Activated T-cell treated with anti-CD3 and anti-CD28 coated beads, Interleukin-2, amount 50 U/mL, for 4 hours (primary cell): ENCODE measurements around the gene IQCM. TPM values are rescaled to one million over a fixed set of nuclear protein-coding genes. Genes with fewer than 3 reads are reported as not detected.

Experiments used
- ATAC-seq, 2 donors: fragments of 200-7000 bp; cut with Tn5 transposase; one replicate each; pipeline ENCODE4 v1.10.0; 2021
- DNase-seq: peaks from one replicate; pipeline ENCODE4 v3.0.0-alpha.2; 2020
- H3K27me3 Mint-ChIP-seq: one replicate; pipeline ENCODE4 v1.8.0; 2021; ENCODE audit warnings: low read depth, mixed read lengths
- H3K36me3 Mint-ChIP-seq: one replicate; pipeline ENCODE4 v1.8.0; 2022; ENCODE audit warnings: mixed read lengths; ENCODE audit not compliant: insufficient read depth
- H3K4me1 Mint-ChIP-seq: one replicate; pipeline ENCODE4 v1.8.0; 2021; ENCODE audit warnings: low read depth, mixed read lengths
- H3K4me3 Mint-ChIP-seq: one replicate; pipeline ENCODE4 v1.8.0; 2021; ENCODE audit warnings: mild to moderate bottlenecking, moderate library complexity, mixed read lengths
- H3K9me3 Mint-ChIP-seq: one replicate; pipeline ENCODE4 v1.8.0; 2021; ENCODE audit warnings: mixed read lengths
- total RNA-seq, 3 donors: library from RNA; stranded (reverse); gene quantifications; one replicate each; pipeline ENCODE4 v1.2.1, GENCODE V29; 2021

IQCM gene, protein sequence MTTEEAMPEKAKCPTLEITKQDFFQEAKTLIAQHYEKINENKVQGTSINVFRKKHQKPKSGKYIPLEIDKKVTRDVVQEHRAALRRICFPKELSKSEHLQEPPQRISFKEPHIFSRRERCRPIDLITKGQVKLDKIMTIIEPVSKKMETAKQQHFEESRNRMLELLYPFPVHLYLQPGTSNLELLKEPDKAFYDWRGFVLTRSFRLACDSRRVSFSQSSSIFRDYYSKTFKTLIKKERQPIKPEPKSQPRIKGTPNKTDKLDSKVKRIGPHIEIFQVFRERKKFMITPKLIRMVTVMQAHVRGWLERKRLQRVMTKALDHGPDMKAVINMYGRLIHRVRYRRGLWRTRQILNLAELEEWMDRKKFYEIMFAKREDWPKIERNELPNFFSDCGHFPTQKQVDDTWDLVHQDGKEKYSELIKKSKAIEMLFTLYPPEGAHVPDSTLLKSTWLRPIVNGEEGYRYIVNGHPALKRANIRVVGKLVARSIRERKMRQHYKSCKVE
- not detected for total RNA-seq

- no peak for DNase-seq
- H3K4me1 Mint-ChIP-seq: no peaks in the 10 kb centered on the region
- no peaks in the 10 kb centered on the region for H3K27me3 Mint-ChIP-seq
- no peaks in the 10 kb centered on the region for H3K36me3 Mint-ChIP-seq
- no peak within 1 kb of the TSS for H3K4me3 Mint-ChIP-seq
- ATAC-seq: no peak
- peaks cover 5% of the 10 kb centered on the region for H3K9me3 Mint-ChIP-seq
Observed at GRCh38 chr4:149815743-149816142, at the start of gene IQCM. Gene IQCM, minus strand, starts transcription at chr4:149815843. Its CDS starts 73,152 bp downstream, at chr4:149742691.

GRCh38 chr4:149857446-149857845 lies 41.8 kb upstream of the IQCM start:
- DNase-seq: no peak
- ATAC-seq: no peak
- Mint-ChIP-seq H3K9me3 (peaks cover 7% of the 10 kb centered on the region), H3K4me1 (no peaks in the 10 kb centered on the region), H3K4me3 (no peak overlapping the region), H3K27me3 (no peaks in the 10 kb centered on the region), H3K36me3 (no peaks in the 10 kb centered on the region)

GRCh38 chr4:149845743-149846142 lies 30.1 kb upstream of the IQCM start:
- Mint-ChIP-seq H3K27me3 (no peaks in the 10 kb centered on the region), H3K36me3 (no peaks in the 10 kb centered on the region), H3K9me3 (peaks cover 3% of the 10 kb centered on the region), H3K4me3 (no peak overlapping the region), H3K4me1 (no peaks in the 10 kb centered on the region)
- DNase-seq: no peak
- no peak for ATAC-seq

- peaks cover 3% of the 10 kb centered on the region for H3K9me3 Mint-ChIP-seq
- H3K27me3 Mint-ChIP-seq: no peaks in the 10 kb centered on the region
- H3K4me1 Mint-ChIP-seq: no peaks in the 10 kb centered on the region
- no peak for ATAC-seq
- DNase-seq: no peak
- no peak overlapping the region for H3K4me3 Mint-ChIP-seq
- H3K36me3 Mint-ChIP-seq: no peaks in the 10 kb centered on the region
Observed at GRCh38 chr4:149841686-149842085, 26.0 kb upstream of the IQCM start.

DNA sequence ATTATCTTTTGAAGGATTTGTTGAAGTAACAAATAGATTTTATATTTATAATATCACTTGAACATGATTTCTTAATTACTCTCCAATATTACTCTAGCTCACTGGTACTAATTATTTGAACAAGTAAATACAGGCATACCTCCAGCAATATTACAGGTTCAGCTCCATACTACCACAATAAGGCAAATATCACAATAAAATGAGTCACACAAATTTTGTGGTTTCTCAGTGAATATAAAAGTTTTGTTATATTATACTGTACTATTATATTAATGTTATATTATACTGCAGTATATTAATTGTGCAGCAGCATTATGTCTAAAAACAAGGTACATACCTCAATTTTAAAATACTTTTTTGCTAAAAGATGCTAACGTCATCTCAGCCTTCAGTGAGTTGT lies 22.4 kb upstream of the IQCM start:
- H3K9me3 Mint-ChIP-seq: peaks cover 2% of the 10 kb centered on the region
- no peaks in the 10 kb centered on the region for H3K4me1 Mint-ChIP-seq
- H3K4me3 Mint-ChIP-seq: no peak overlapping the region
- ATAC-seq: no peak
- DNase-seq: no peak
- H3K36me3 Mint-ChIP-seq: no peaks in the 10 kb centered on the region
- H3K27me3 Mint-ChIP-seq: no peaks in the 10 kb centered on the region

DNA sequence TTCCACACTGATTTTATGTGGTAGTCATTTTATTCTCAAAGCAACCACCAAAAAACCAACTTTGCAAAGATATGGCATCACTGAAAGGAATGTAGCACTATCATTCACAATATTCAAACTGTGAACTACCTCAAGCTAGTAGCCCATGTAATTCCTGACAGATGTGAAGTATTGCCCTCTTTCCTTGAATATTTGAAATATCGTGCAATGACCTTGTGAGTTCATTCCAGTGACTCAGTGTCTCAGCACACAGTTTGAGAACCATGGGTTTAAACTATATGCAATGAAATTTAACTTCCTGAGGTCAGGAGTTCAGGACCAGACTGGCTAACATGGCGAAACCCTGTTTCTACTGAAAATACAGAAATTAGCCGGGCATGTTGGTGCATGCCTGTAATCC lies 20.9 kb upstream of the IQCM start:
- Mint-ChIP-seq H3K27me3 (no peaks in the 10 kb centered on the region), H3K4me3 (no peak overlapping the region), H3K9me3 (no peaks in the 10 kb centered on the region), H3K36me3 (no peaks in the 10 kb centered on the region), H3K4me1 (no peaks in the 10 kb centered on the region)
- DNase-seq: no peak
- no peak for ATAC-seq

GRCh38 chr4:149835280-149835679 lies 19.6 kb upstream of the IQCM start:
- no peaks in the 10 kb centered on the region for H3K27me3 Mint-ChIP-seq
- no peak for DNase-seq
- no peaks in the 10 kb centered on the region for H3K36me3 Mint-ChIP-seq
- H3K4me1 Mint-ChIP-seq: no peaks in the 10 kb centered on the region
- no peak for ATAC-seq
- H3K4me3 Mint-ChIP-seq: no peak overlapping the region
- no peaks in the 10 kb centered on the region for H3K9me3 Mint-ChIP-seq

DNA sequence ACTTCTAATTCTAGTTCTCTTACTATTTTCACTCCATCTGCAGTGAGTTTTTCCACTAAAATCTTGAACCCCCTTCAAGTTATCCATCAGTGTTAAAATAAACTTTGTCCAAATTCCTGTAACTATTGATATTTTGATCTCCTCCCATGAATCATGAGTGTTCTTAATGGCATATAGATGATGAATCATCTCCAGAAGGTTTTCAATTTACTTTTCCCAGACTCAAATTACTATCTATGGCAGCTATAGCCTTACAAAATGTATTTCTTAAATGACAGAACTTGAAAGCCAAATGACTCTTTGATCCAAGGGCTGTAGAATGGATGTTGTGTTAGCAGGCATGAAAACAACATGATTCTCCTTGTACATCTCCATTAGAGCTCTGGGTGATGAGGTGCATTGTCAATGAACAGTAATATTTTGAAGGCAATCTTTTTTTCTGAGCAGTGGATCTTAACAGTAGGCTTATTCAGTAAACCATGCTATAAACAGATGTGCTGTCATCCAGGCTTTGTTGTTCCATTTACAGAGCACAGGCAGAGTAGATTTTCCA lies 16.1 kb upstream of the IQCM start:
- DNase-seq (no peak), ATAC-seq (no peak)
- Mint-ChIP-seq H3K4me1 (no peaks in the 10 kb centered on the region), H3K4me3 (no peak overlapping the region), H3K27me3 (no peaks in the 10 kb centered on the region), H3K9me3 (peaks cover 4% of the 10 kb centered on the region), H3K36me3 (no peaks in the 10 kb centered on the region)

- no peaks in the 10 kb centered on the region for H3K36me3 Mint-ChIP-seq
- peaks cover 4% of the 10 kb centered on the region for H3K9me3 Mint-ChIP-seq
- H3K27me3 Mint-ChIP-seq: no peaks in the 10 kb centered on the region
Observed at GRCh38 chr4:149830823-149831222, 15.2 kb upstream of the IQCM start.

GRCh38 chr4:149825336-149825735 lies 9.7 kb upstream of the IQCM start:
- ATAC-seq (no peak), DNase-seq (no peak)
- Mint-ChIP-seq H3K4me3 (no peak overlapping the region), H3K4me1 (no peaks in the 10 kb centered on the region), H3K27me3 (no peaks in the 10 kb centered on the region), H3K36me3 (no peaks in the 10 kb centered on the region), H3K9me3 (peaks cover 7% of the 10 kb centered on the region)

More at GRCh38 chr4:149830823-149831222, 15.2 kb upstream of the IQCM start:
- DNase-seq (no peak), ATAC-seq (no peak)
- no peak overlapping the region for H3K4me3 Mint-ChIP-seq
- H3K4me1 Mint-ChIP-seq: no peaks in the 10 kb centered on the region

- no peak for DNase-seq
- H3K4me1 Mint-ChIP-seq: no peaks in the 10 kb centered on the region
- no peaks in the 10 kb centered on the region for H3K27me3 Mint-ChIP-seq
- H3K9me3 Mint-ChIP-seq: peaks cover 9% of the 10 kb centered on the region
- H3K36me3 Mint-ChIP-seq: no peaks in the 10 kb centered on the region
- H3K4me3 Mint-ChIP-seq: no peak overlapping the region
- ATAC-seq: no peak
Observed at GRCh38 chr4:149823769-149824221, 8.2 kb upstream of the IQCM start.

DNA sequence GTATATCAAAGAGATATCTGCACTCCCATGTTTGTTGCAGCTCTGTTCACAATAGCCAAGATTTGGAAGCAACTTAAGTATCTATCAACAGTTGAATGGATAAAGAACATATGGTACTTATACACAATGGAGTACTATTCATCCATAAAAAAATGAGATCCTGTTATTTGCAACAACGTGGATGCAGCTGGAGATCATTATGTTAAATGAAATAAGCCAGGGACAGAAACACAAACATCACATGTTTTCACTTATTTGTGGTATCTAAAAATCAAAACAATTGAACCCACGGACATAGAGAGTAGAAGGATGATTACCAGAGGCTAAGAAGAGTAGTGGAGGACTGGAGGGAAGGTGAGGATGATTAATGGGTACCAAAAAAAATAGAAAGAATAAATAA lies 14.2 kb downstream of the IQCM start:
- ATAC-seq (no peak), DNase-seq (no peak)
- peaks cover 5% of the 10 kb centered on the region for H3K9me3 Mint-ChIP-seq
- no peaks in the 10 kb centered on the region for H3K36me3 Mint-ChIP-seq
- no peaks in the 10 kb centered on the region for H3K27me3 Mint-ChIP-seq
- H3K4me1 Mint-ChIP-seq: no peaks in the 10 kb centered on the region
- H3K4me3 Mint-ChIP-seq: no peak overlapping the region

- Mint-ChIP-seq H3K4me1 (no peaks in the 10 kb centered on the region), H3K9me3 (peaks cover 5% of the 10 kb centered on the region), H3K27me3 (no peaks in the 10 kb centered on the region), H3K4me3 (no peak overlapping the region), H3K36me3 (no peaks in the 10 kb centered on the region)
- DNase-seq (no peak), ATAC-seq (no peak)
Observed at GRCh38 chr4:149799546-149799945, 16.1 kb downstream of the IQCM start.

GRCh38 chr4:149796381-149796780 lies 19.3 kb downstream of the IQCM start:
- no peak for DNase-seq
- H3K9me3 Mint-ChIP-seq: peaks cover 2% of the 10 kb centered on the region
- no peaks in the 10 kb centered on the region for H3K27me3 Mint-ChIP-seq
- ATAC-seq: no peak
- H3K36me3 Mint-ChIP-seq: no peaks in the 10 kb centered on the region
- no peaks in the 10 kb centered on the region for H3K4me1 Mint-ChIP-seq
- no peak overlapping the region for H3K4me3 Mint-ChIP-seq

GRCh38 chr4:149795256-149795655 lies 20.4 kb downstream of the IQCM start:
- no peak for DNase-seq
- Mint-ChIP-seq H3K27me3 (no peaks in the 10 kb centered on the region), H3K4me3 (no peak overlapping the region), H3K36me3 (no peaks in the 10 kb centered on the region), H3K9me3 (no peaks in the 10 kb centered on the region), H3K4me1 (no peaks in the 10 kb centered on the region)
- no peak for ATAC-seq
